Type B pancreatic cell (in vitro differentiated cells): ENCODE results near the gene SMIM44. TPM values are rescaled to one million over a fixed set of nuclear protein-coding genes. Genes with fewer than 3 reads are reported as not detected.

ENCODE experiments used
- DNase-seq: peaks from one replicate; pipeline ENCODE4 v3.0.0; 2021; ENCODE audit warnings: mixed read lengths; ENCODE audit not compliant: unreplicated experiment; ENCODE audit errors: extremely low spot score
- H3K27ac Mint-ChIP-seq: 2 replicates; pipeline ENCODE4 v1.8.0; 2021; ENCODE audit warnings: mild to moderate bottlenecking, mixed read lengths
- H3K27me3 Mint-ChIP-seq: 2 replicates; pipeline ENCODE4 v1.8.0; 2021; ENCODE audit warnings: mixed read lengths
- H3K36me3 Mint-ChIP-seq: 2 replicates; pipeline ENCODE4 v1.8.0; 2021; ENCODE audit warnings: mixed read lengths
- H3K4me1 Mint-ChIP-seq: one replicate; pipeline ENCODE4 v1.8.0; 2021; ENCODE audit warnings: mixed read lengths; ENCODE audit not compliant: unreplicated experiment
- H3K4me3 Mint-ChIP-seq: 2 replicates; pipeline ENCODE4 v1.8.0; 2021; ENCODE audit warnings: mild to moderate bottlenecking, mixed read lengths
- H3K9me3 Mint-ChIP-seq: 2 replicates; pipeline ENCODE4 v1.8.0; 2021; ENCODE audit warnings: mixed read lengths
- CTCF ChIP-seq: fragments of 200-600 bp; sonication (generic); conservative IDR thresholded peaks from 2 replicates; pipeline ENCODE4 v1.5.0; 2021; ENCODE audit warnings: antibody characterized with exemption, mild to moderate bottlenecking
- total RNA-seq: library from RNA; stranded (reverse); gene quantifications from 2 replicates; pipeline ENCODE4 v1.2.1, GENCODE V29; 2021; ENCODE audit warnings: low replicate concordance

SMIM44 gene
- total RNA-seq, 1 donor from 2014 or later, result not detected

GRCh38 chr19:3501780-3502179, 18.5 kb upstream of the SMIM44 start:
- no peak overlapping the region for H3K4me3 Mint-ChIP-seq
- peaks cover 24% of the 10 kb centered on the region for H3K4me1 Mint-ChIP-seq
- H3K9me3 Mint-ChIP-seq, result peaks cover 4% of the 10 kb centered on the region
- H3K27me3 Mint-ChIP-seq, result no peaks in the 10 kb centered on the region
- peaks cover 9% of the 10 kb centered on the region for H3K36me3 Mint-ChIP-seq
- TF ChIP-seq CTCF, result no peak
- H3K27ac Mint-ChIP-seq, result no peak overlapping the region
- no peak for DNase-seq

GRCh38 chr19:3500429-3501101, 17.3 kb upstream of the SMIM44 start, which contains the start of gene DOHH:
TSS of gene DOHH (minus strand) at chr19:3500674. CDS start at chr19:3496814, 3,860 bp downstream.
- peaks cover 4% of the 10 kb centered on the region for H3K9me3 Mint-ChIP-seq
- peak; percentile 94 for DNase-seq
- H3K4me1 Mint-ChIP-seq, result peaks cover 19% of the 10 kb centered on the region
- peaks cover 9% of the 10 kb centered on the region for H3K36me3 Mint-ChIP-seq
- H3K27me3 Mint-ChIP-seq, result no peaks in the 10 kb centered on the region
- peak within 1 kb of the TSS; percentile 93 for H3K4me3 Mint-ChIP-seq
- TF ChIP-seq CTCF, result no peak
- peak within 1 kb of the TSS; percentile 98 for H3K27ac Mint-ChIP-seq

- TF ChIP-seq CTCF, result no peak
- no peak for DNase-seq
- Mint-ChIP-seq H3K27me3 (no peaks in the 10 kb centered on the region), H3K9me3 (peaks cover 4% of the 10 kb centered on the region), H3K4me3 (peak overlapping the region; percentile 93), H3K36me3 (peaks cover 9% of the 10 kb centered on the region), H3K27ac (peak overlapping the region; percentile 98), H3K4me1 (peaks cover 18% of the 10 kb centered on the region)
Observed at GRCh38 chr19:3499738-3500428, 16.6 kb upstream of the SMIM44 start.

GRCh38 chr19:3497757-3498520, 14.7 kb upstream of the SMIM44 start:
- DNase-seq, result no peak
- peaks cover 9% of the 10 kb centered on the region for H3K36me3 Mint-ChIP-seq
- H3K27me3 Mint-ChIP-seq, result no peaks in the 10 kb centered on the region
- H3K27ac Mint-ChIP-seq, result no peak overlapping the region
- peaks cover 4% of the 10 kb centered on the region for H3K9me3 Mint-ChIP-seq
- TF ChIP-seq CTCF, result no peak
- peaks cover 13% of the 10 kb centered on the region for H3K4me1 Mint-ChIP-seq
- H3K4me3 Mint-ChIP-seq, result peak overlapping the region; percentile 0

GRCh38 chr19:3496392-3497273, 13.4 kb upstream of the SMIM44 start:
- no peak for TF ChIP-seq CTCF
- Mint-ChIP-seq H3K27ac (no peak overlapping the region), H3K4me1 (peaks cover 13% of the 10 kb centered on the region), H3K27me3 (no peaks in the 10 kb centered on the region), H3K36me3 (peaks cover 13% of the 10 kb centered on the region), H3K9me3 (peaks cover 4% of the 10 kb centered on the region), H3K4me3 (no peak overlapping the region)
- DNase-seq, result no peak
